IMR-90 (cell line): ENCODE results near the gene SLAMF7.

Experiments
- POLR2A ChIP-seq: IDR thresholded peaks from 2 replicates; pipeline ENCODE4 v1.6.1; 2012; ENCODE audit warnings: mild to moderate bottlenecking, low read depth, low read length
- RAD21 ChIP-seq: IDR thresholded peaks from 2 replicates; pipeline ENCODE4 v1.6.1; 2012; ENCODE audit warnings: low read length, improper control_type of control experiment
- RCOR1 ChIP-seq: IDR thresholded peaks from 2 replicates; pipeline ENCODE4 v1.6.1; 2012; ENCODE audit warnings: mild to moderate bottlenecking, low read length, improper control_type of control experiment; ENCODE audit not compliant: insufficient replicate concordance
- RFX5 ChIP-seq: IDR thresholded peaks from 2 replicates; pipeline ENCODE4 v1.8.0; 2012; ENCODE audit warnings: low read depth, mild to moderate bottlenecking, low read length, moderate library complexity
- TF ChIP-seq, protein P1 (sequence below): conservative IDR thresholded peaks from 2 replicates; pipeline ENCODE4 v1.5.1; 2012; ENCODE audit warnings: mild to moderate bottlenecking, low read depth, low read length, improper control_type of control experiment

GRCh38 chr1:160774886-160775719, 36.1 kb downstream of the SLAMF7 start:
- no peak for TF ChIP-seq RFX5
- TF ChIP-seq, protein P1, sequence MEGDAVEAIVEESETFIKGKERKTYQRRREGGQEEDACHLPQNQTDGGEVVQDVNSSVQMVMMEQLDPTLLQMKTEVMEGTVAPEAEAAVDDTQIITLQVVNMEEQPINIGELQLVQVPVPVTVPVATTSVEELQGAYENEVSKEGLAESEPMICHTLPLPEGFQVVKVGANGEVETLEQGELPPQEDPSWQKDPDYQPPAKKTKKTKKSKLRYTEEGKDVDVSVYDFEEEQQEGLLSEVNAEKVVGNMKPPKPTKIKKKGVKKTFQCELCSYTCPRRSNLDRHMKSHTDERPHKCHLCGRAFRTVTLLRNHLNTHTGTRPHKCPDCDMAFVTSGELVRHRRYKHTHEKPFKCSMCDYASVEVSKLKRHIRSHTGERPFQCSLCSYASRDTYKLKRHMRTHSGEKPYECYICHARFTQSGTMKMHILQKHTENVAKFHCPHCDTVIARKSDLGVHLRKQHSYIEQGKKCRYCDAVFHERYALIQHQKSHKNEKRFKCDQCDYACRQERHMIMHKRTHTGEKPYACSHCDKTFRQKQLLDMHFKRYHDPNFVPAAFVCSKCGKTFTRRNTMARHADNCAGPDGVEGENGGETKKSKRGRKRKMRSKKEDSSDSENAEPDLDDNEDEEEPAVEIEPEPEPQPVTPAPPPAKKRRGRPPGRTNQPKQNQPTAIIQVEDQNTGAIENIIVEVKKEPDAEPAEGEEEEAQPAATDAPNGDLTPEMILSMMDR, result no peak
- TF ChIP-seq POLR2A, result no peak
- TF ChIP-seq RCOR1, result no peak
- no peak for TF ChIP-seq RAD21
